HCT116 (cell line): Measurements from ENCODE around the gene SLC17A4. TPM values are rescaled to one million over a fixed set of nuclear protein-coding genes. Genes with fewer than 3 reads are reported as not detected.
"Not testable (repeated sequence)": the region's sequence is repeated elsewhere in the genome, so short reads cannot be mapped to it uniquely, and the experiment has no call there.

ENCODE experiments used
- ATAC-seq: fragments of 200-7000 bp; cut with Tn5 transposase; 2 replicates; pipeline ENCODE4 v1.9.1; 2020; ENCODE audit warnings: mild to moderate bottlenecking, moderate library complexity
- BruUV-seq: library from RNA; stranded (reverse); fragments of 400-500 nt; replicated peaks from 2 replicates; lab custom pipeline; 2021; lab: Mats Ljungman, UMichigan
- CTCF ChIA-PET: fragments of 300-600 bp; sonication (Branson Sonifier 250); formaldehyde crosslinking; loops from one replicate; lab custom pipeline; 2021; ENCODE audit warnings: antibody characterized with exemption; lab: Charles Lee
- POLR2A ChIA-PET: fragments of 300-600, 350-600 bp; sonication (Branson Sonifier 250); formaldehyde crosslinking; loops from one replicate; lab custom pipeline; 2021; ENCODE audit warnings: antibody characterized with exemption; lab: Charles Lee
- RAD21 ChIA-PET, 2 experiments: fragments of 300-600 bp; sonication (Branson Sonifier 250); formaldehyde crosslinking; loops; one replicate each; lab custom pipeline; 2023; ENCODE audit warnings: low total read pairs in 2 of 2; ENCODE audit not compliant: uncharacterized antibody in 2 of 2, unreplicated experiment in 2 of 2, low non-redundant PET in 1 of 2; lab: Charles Lee
- DNase-seq: peaks from one replicate; pipeline ENCODE4 v3.0.0-alpha.2; 2010; ENCODE audit warnings: low read depth, low spot score
- H2AFZ ChIP-seq: fragments of 200-600 bp; shearing (Covaris generic), sonication (generic); 2 replicates; pipeline ENCODE4 v1.6.1; 2017; ENCODE audit warnings: low read depth, mixed run types, mixed read lengths, antibody characterized with exemption, low read length; ENCODE audit not compliant: poor library complexity, severe bottlenecking
- H3K27ac ChIP-seq: 2 replicates; pipeline ENCODE4 v1.5.1; 2012; ENCODE audit warnings: low read depth, low read length
- H3K27me3 ChIP-seq: fragments of 200-600 bp; sonication (generic); 2 replicates; pipeline ENCODE4 v1.6.1; 2016; ENCODE audit warnings: mixed run types, low read length, mixed read lengths; ENCODE audit not compliant: insufficient read depth
- H3K36me3 ChIP-seq, 2 experiments: fragments of 200-500 bp in 1 of 2; fragments of 200-600 bp in 1 of 2; sonication (Bioruptor generic) in 1 of 2; sonication (generic) in 1 of 2; 2 replicates each; pipeline versions ENCODE4 v1.5.1 to v1.6.1; 2014 to 2016; ENCODE audit warnings: low read length in 2 of 2, inconsistent platforms in 1 of 2, mixed read lengths in 1 of 2, mixed run types in 1 of 2; ENCODE audit not compliant: insufficient read depth in 2 of 2, control insufficient read depth in 1 of 2
- H3K4me1 ChIP-seq, 2 experiments: fragments of 200-600 bp in 1 of 2; sonication (generic) in 1 of 2; 2 replicates each; pipeline versions ENCODE4 v1.5.1 to v1.6.1; 2012 to 2017; ENCODE audit warnings: low read length in 2 of 2, inconsistent platforms in 1 of 2, mild to moderate bottlenecking in 1 of 2, mixed read lengths in 1 of 2, mixed run types in 1 of 2, moderate library complexity in 1 of 2; ENCODE audit not compliant: insufficient read depth in 2 of 2, control insufficient read depth in 1 of 2
- H3K4me2 ChIP-seq: fragments of 200-600 bp; sonication (generic); 2 replicates; pipeline ENCODE4 v1.6.1; 2017; ENCODE audit warnings: mixed run types, low read length, mixed read lengths
- H3K4me3 ChIP-seq, 2 experiments: fragments of 200-600 bp in 1 of 2; sonication (generic) in 1 of 2; replicated peaks in 1 of 2; 2 replicates each; pipeline ENCODE4 v1.5.1; 2011 to 2016; ENCODE audit warnings: low read length in 2 of 2, control low read depth in 1 of 2, low read depth in 1 of 2, mild to moderate bottlenecking in 1 of 2, mixed read lengths in 1 of 2, mixed run types in 1 of 2
- H3K79me2 ChIP-seq: fragments of 200-600 bp; sonication (generic); 2 replicates; pipeline ENCODE4 v1.6.1; 2017; ENCODE audit warnings: mild to moderate bottlenecking, mixed run types, low read length, moderate library complexity, mixed read lengths; ENCODE audit not compliant: insufficient read depth
- H3K9ac ChIP-seq: fragments of 200-600 bp; sonication (generic); 2 replicates; pipeline ENCODE4 v1.6.1; 2016; ENCODE audit warnings: low read length, mixed read lengths
- H3K9me2 ChIP-seq: fragments of 200-600 bp; sonication (generic), shearing (Covaris generic); 2 replicates; pipeline ENCODE4 v1.6.1; 2017; ENCODE audit warnings: mixed run types, mild to moderate bottlenecking, moderate library complexity; ENCODE audit not compliant: insufficient read depth
- H3K9me3 ChIP-seq, 2 experiments: fragments of 200-500 bp in 1 of 2; fragments of 200-600 bp in 1 of 2; sonication (Bioruptor generic) in 1 of 2; sonication (generic) in 1 of 2; 2 replicates each; pipeline ENCODE4 v1.6.1; 2014 to 2017; ENCODE audit warnings: low read length in 2 of 2, mixed read lengths in 2 of 2, inconsistent platforms in 1 of 2, low read depth in 1 of 2, mild to moderate bottlenecking in 1 of 2, mixed run types in 1 of 2, moderate library complexity in 1 of 2; ENCODE audit not compliant: control insufficient read depth in 1 of 2, insufficient read depth in 1 of 2
- H4K20me1 ChIP-seq: fragments of 200-600 bp; sonication (generic), shearing (Covaris generic); 2 replicates; pipeline ENCODE4 v1.6.1; 2017; ENCODE audit warnings: mixed run types, mild to moderate bottlenecking, moderate library complexity; ENCODE audit not compliant: insufficient read depth
- ATF3 ChIP-seq: IDR thresholded peaks from 2 replicates; pipeline ENCODE4 v1.6.1; 2012
- EZH2phosphoT487 ChIP-seq: fragments of 200-600 bp; IDR thresholded peaks from 2 replicates; pipeline ENCODE4 v1.6.1; 2018; ENCODE audit warnings: antibody characterized with exemption, borderline replicate concordance
- FOSL1 ChIP-seq: IDR thresholded peaks from 2 replicates; pipeline ENCODE4 v1.6.1; 2012; ENCODE audit warnings: low read depth
- MAX ChIP-seq: IDR thresholded peaks from 2 replicates; pipeline ENCODE4 v1.6.1; 2012
- POLR2AphosphoS5 ChIP-seq: IDR thresholded peaks from 2 replicates; pipeline ENCODE4 v1.6.1; 2011; ENCODE audit warnings: mild to moderate bottlenecking, low read depth, low read length, moderate library complexity
- RAD21 ChIP-seq: IDR thresholded peaks from 2 replicates; pipeline ENCODE4 v1.6.1; 2012; ENCODE audit warnings: low read depth, mild to moderate bottlenecking
- REST ChIP-seq: IDR thresholded peaks from 2 replicates; pipeline ENCODE4 v1.6.1; 2012; ENCODE audit warnings: low read depth
- SIN3A ChIP-seq: IDR thresholded peaks from 2 replicates; pipeline ENCODE4 v1.6.1; 2012; ENCODE audit warnings: low read depth
- SRF ChIP-seq: IDR thresholded peaks from 2 replicates; pipeline ENCODE4 v1.6.1; 2012; ENCODE audit warnings: low read depth
- YY1 ChIP-seq: IDR thresholded peaks from 2 replicates; pipeline ENCODE4 v1.6.1; 2011; ENCODE audit warnings: low read length, low read depth, moderate library complexity, mild to moderate bottlenecking; ENCODE audit not compliant: insufficient replicate concordance; ENCODE audit errors: extremely low read depth
- ZFX ChIP-seq: fragments of 450-650 bp; IDR thresholded peaks from 2 replicates; pipeline ENCODE4 v1.6.1; 2017
- ZNF274 ChIP-seq: fragments of 200-500 bp; sonication (Bioruptor generic); IDR thresholded peaks from 2 replicates; pipeline ENCODE4 v1.6.1; 2014; ENCODE audit warnings: mild to moderate bottlenecking, low read depth, low read length, inconsistent platforms
- intact Hi-C: fragments of 100-400 bp; cut with micrococcal nuclease; formaldehyde crosslinking; loops from 2 replicates; pipeline ENCODE4 v1.10.0; 2022
- total RNA-seq: library from RNA; stranded (reverse); gene quantifications from one replicate; pipeline ENCODE4 v1.2.1, GENCODE V29; 2021; ENCODE audit not compliant: unreplicated experiment

SLC17A4 gene
- total RNA-seq, 1 experiment from 2014 or later, result not detected

GRCh38 chr6:25748049-25748448 lies 6.5 kb upstream of the SLC17A4 start:
- ATAC-seq (no peak), DNase-seq (no peak)
- Histone ChIP-seq H3K27ac (no peak overlapping the region), H3K4me2 (no peak overlapping the region), H3K4me1 (peaks cover 0 to 6% of the 10 kb centered on the region in 2 experiments; a peak in 1 of 4 replicates), H3K27me3 (no peaks in the 10 kb centered on the region)
- CTCF ChIA-PET, result no interaction called here
- TF ChIP-seq ATF3 (no peak), SRF (no peak), RAD21 (no peak), FOSL1 (no peak), REST (no peak), EZH2phosphoT487 (no peak), POLR2AphosphoS5 (no peak), ZNF274 (no peak), MAX (no peak), ZFX (no peak), SIN3A (no peak), YY1 (no peak)
- TF ChIP-seq, all 23 proteins: peak for 0
- H2AFZ ChIP-seq, result no peak overlapping the region
- no peak overlapping the region for H3K4me3 ChIP-seq
- H3K36me3 ChIP-seq, result no peaks in the 10 kb centered on the region
- no peaks in the 10 kb centered on the region for H4K20me1 ChIP-seq
- no TSS peak for BruUV-seq
- intact Hi-C loops, result no loop called here
- ChIA-PET RAD21 (no interaction called here), POLR2A (no interaction called here)
- no peaks in the 10 kb centered on the region for H3K9me3 ChIP-seq
- H3K9ac ChIP-seq, result no peak overlapping the region
- no peaks in the 10 kb centered on the region for H3K79me2 ChIP-seq
- no peaks in the 10 kb centered on the region for H3K9me2 ChIP-seq

- H3K9me3 ChIP-seq, H3K79me2 ChIP-seq, H3K9ac ChIP-seq, intact Hi-C loops, H3K27ac ChIP-seq, ATAC-seq, H4K20me1 ChIP-seq, H3K4me2 ChIP-seq, H3K4me1 ChIP-seq, POLR2A ChIA-PET, H3K4me3 ChIP-seq, DNase-seq, BruUV-seq, CTCF ChIA-PET, H3K27me3 ChIP-seq, H2AFZ ChIP-seq, RAD21 ChIA-PET, H3K36me3 ChIP-seq, H3K9me2 ChIP-seq: not testable (repeated sequence)
Measured at GRCh38 chr6:25748601-25749517, 5.7 kb upstream of the SLC17A4 start.
